PC-9 (cell line): ENCODE results near the gene CREB3L1.

Experiments used
- EZH2 ChIP-seq: fragments of 200-600 bp; sonication (generic); IDR thresholded peaks from 2 replicates; pipeline ENCODE4 v1.8.0; 2017; ENCODE audit warnings: antibody characterized with exemption, low read depth
- TF ChIP-seq, protein P1 (sequence below): fragments of 200-600 bp; sonication (generic); conservative IDR thresholded peaks from 2 replicates; pipeline ENCODE4 v1.6.1; 2017; ENCODE audit warnings: mixed run types, antibody characterized with exemption, mild to moderate bottlenecking, moderate library complexity

DNA sequence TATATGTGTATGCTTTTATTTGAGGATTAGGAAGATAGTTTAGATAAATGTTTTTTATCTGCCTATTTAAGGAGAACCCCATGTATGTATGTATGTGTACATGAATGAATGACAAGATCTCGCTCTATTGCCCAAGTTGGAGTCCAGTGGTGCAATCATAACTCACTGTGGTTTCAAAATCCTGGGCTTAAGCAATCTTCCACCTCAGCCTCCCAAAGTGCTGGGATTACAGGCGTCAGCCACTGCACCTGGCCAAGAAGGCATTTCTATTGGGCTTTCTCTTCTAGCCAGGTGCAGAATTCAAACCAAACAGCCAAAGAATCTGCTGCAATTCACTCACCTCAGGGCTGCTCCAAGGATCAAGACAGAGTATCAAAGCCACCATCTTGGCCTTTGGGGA, 44.3 kb downstream of the CREB3L1 start:
- TF ChIP-seq, protein P1, sequence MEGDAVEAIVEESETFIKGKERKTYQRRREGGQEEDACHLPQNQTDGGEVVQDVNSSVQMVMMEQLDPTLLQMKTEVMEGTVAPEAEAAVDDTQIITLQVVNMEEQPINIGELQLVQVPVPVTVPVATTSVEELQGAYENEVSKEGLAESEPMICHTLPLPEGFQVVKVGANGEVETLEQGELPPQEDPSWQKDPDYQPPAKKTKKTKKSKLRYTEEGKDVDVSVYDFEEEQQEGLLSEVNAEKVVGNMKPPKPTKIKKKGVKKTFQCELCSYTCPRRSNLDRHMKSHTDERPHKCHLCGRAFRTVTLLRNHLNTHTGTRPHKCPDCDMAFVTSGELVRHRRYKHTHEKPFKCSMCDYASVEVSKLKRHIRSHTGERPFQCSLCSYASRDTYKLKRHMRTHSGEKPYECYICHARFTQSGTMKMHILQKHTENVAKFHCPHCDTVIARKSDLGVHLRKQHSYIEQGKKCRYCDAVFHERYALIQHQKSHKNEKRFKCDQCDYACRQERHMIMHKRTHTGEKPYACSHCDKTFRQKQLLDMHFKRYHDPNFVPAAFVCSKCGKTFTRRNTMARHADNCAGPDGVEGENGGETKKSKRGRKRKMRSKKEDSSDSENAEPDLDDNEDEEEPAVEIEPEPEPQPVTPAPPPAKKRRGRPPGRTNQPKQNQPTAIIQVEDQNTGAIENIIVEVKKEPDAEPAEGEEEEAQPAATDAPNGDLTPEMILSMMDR = no peak
- TF ChIP-seq EZH2 = no peak
